Gastroesophageal sphincter (tissue), 4 donors: ENCODE data around the gene TUBGCP6. TPM values are rescaled to one million over a fixed set of nuclear protein-coding genes. Genes with fewer than 3 reads are reported as not detected.

Source experiments
- ATAC-seq: fragments of 150-250 bp; one replicate; pipeline ENCODE4 v1.9.1; 2016; ENCODE audit warnings: mild to moderate bottlenecking, moderate library complexity
- H3K27ac ChIP-seq, 4 donors: fragments of 200-600 bp; sonication (generic) in 3 of 4; 1 replicate in 3 of 4; 2 replicates in 1 of 4; pipeline ENCODE4 v1.5.1; 2016 to 2019
- H3K27me3 ChIP-seq: fragments of 200-600 bp; sonication (generic); one replicate; pipeline ENCODE4 v1.5.1; 2019
- H3K36me3 ChIP-seq, 2 donors: fragments of 200-600 bp; sonication (generic); one replicate each; pipeline ENCODE4 v1.5.1; 2019; ENCODE audit warnings: control low read depth in 1 of 2
- H3K4me1 ChIP-seq, 3 donors: fragments of 200-600 bp; sonication (generic); 1 replicate in 2 of 3; 2 replicates in 1 of 3; pipeline ENCODE4 v1.5.1; 2016 to 2019; ENCODE audit warnings: control low read depth in 2 of 3
- H3K4me3 ChIP-seq, 2 donors: fragments of 200-600 bp; sonication (generic); one replicate each; pipeline ENCODE4 v1.5.1; 2019; ENCODE audit warnings: mild to moderate bottlenecking in 1 of 2, moderate library complexity in 1 of 2
- H3K9me3 ChIP-seq, 3 donors: fragments of 200-600 bp; sonication (generic); one replicate each; pipeline ENCODE4 v1.5.1; 2017 to 2019; ENCODE audit warnings: control low read depth in 2 of 3
- EP300 ChIP-seq: sonication (generic); formaldehyde crosslinking; IDR thresholded peaks from one replicate; pipeline ENCODE4 v1.6.1; 2017; ENCODE audit warnings: antibody characterized with exemption, mild to moderate bottlenecking
- POLR2A ChIP-seq, 2 donors: fragments of 450-650 bp; IDR thresholded peaks; one replicate each; pipeline ENCODE4 v1.6.1; 2017; ENCODE audit warnings: antibody characterized with exemption in 2 of 2, mild to moderate bottlenecking in 2 of 2, moderate library complexity in 1 of 2
- POLR2AphosphoS5 ChIP-seq: sonication (generic); formaldehyde crosslinking; IDR thresholded peaks from one replicate; pipeline ENCODE4 v1.6.1; 2017; ENCODE audit warnings: antibody characterized with exemption
- WGBS, 2 donors: methylation state at CpG; one replicate each; pipeline ENCODE4 v1.1.5; 2018; ENCODE audit warnings: low coverage in 1 of 2; 5-methylcytosine and 5-hydroxymethylcytosine counted together
- total RNA-seq, 4 donors: library from RNA; depleted of rRNA; stranded (reverse); fragments of >200 nt; gene quantifications; one replicate each; pipeline ENCODE4 v1.1.0, GENCODE V29; 2016
- TF ChIP-seq, protein P1 (sequence below), 4 experiments: fragments of 200-600 bp in 2 of 4; fragments of 450-650 bp in 2 of 4; sonication (generic) in 1 of 4; IDR thresholded peaks; one replicate each; pipeline ENCODE4 v1.5.1; 2017 to 2019; ENCODE audit warnings: antibody characterized with exemption in 4 of 4, mild to moderate bottlenecking in 2 of 4, moderate library complexity in 2 of 4

Gene TUBGCP6
- total RNA-seq, 4 donors from 2014 or later: 26.1 to 48.3 (median 37.4) TPM

DNA sequence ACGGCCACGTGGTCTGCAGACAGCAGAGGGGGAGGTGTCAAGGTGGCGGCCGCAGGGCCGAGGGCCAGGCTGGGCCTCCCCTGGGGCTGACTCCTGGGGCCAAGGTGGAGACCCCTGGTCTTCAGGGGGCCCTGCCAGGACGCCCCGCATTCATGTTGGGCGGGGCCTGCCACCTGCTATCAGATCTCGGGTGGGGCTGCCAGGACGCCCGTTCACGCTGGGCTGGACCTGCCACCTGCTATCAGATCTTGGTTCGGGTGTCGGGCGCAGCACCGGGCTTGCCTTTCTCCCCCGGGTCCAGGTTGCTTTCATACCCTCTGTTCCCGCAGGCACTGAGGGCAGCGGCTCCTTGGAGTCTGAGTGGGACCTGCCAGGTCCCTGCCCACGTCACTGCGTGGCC lies 41.5 kb upstream of the TUBGCP6 start:
- ATAC-seq: no peak
- no CpG with 5 or more reads among the region's 21 CpGs for WGBS, 2 donors
- Histone ChIP-seq H3K4me1 (peaks cover 0 to 35% (median 0%) of the 10 kb centered on the region in 3 donors), H3K27ac (no peak overlapping the region), H3K36me3 (peaks cover 0 to 97% of the 10 kb centered on the region in 2 donors), H3K27me3 (no peaks in the 10 kb centered on the region), H3K4me3 (no peak overlapping the region), H3K9me3 (no peaks in the 10 kb centered on the region)
- TF ChIP-seq EP300 (no peak), POLR2AphosphoS5 (no peak), POLR2A (IDR thresholded peaks at IDR 0.05) (no peak)
- TF ChIP-seq, protein P1, sequence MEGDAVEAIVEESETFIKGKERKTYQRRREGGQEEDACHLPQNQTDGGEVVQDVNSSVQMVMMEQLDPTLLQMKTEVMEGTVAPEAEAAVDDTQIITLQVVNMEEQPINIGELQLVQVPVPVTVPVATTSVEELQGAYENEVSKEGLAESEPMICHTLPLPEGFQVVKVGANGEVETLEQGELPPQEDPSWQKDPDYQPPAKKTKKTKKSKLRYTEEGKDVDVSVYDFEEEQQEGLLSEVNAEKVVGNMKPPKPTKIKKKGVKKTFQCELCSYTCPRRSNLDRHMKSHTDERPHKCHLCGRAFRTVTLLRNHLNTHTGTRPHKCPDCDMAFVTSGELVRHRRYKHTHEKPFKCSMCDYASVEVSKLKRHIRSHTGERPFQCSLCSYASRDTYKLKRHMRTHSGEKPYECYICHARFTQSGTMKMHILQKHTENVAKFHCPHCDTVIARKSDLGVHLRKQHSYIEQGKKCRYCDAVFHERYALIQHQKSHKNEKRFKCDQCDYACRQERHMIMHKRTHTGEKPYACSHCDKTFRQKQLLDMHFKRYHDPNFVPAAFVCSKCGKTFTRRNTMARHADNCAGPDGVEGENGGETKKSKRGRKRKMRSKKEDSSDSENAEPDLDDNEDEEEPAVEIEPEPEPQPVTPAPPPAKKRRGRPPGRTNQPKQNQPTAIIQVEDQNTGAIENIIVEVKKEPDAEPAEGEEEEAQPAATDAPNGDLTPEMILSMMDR (IDR thresholded peaks at IDR 0.05): no peak

DNA sequence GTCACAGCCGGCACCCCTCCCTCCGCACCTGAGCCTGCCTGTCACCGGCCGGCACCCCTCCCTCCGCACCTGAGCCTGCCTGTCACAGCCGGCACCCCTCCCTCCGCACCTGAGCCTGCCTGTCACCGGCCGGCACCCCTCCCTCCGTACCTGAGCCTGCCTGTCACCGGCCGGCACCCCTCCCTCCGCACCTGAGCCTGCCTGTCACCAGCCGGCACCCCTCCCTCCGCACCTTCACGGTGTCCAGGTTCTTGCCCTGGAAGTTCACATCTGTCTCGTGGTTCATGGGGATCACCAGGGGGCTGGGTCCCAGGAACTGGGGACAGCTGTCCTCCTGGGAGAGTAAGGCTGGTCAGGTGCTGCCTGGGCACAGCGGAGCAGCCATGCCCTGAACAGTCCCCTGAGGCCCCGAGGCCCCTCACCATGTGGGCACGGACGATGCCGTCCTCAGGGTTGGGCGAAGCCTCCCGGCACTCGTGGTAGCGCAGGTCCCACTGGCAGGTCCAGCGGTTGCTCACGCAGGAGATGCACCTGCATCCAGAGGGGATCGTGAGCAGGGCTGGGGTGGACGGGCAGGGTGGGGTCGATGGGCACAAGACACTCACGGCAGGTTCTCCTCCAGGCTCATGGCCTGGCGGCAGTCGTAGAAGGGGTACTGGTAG lies 40.9 kb upstream of the TUBGCP6 start:
- no peaks in the 10 kb centered on the region for H3K27me3 ChIP-seq
- 75 to 100% methylated on average over 2 to 5 of the region's 34 CpGs for WGBS, 2 donors
- H3K4me1 ChIP-seq: peaks cover 0 to 35% (median 0%) of the 10 kb centered on the region in 3 donors
- H3K36me3 ChIP-seq: peaks cover 0 to 97% of the 10 kb centered on the region in 2 donors
- no peak for ATAC-seq
- H3K9me3 ChIP-seq: no peaks in the 10 kb centered on the region
- H3K4me3 ChIP-seq: no peak overlapping the region
- no peak overlapping the region for H3K27ac ChIP-seq
- TF ChIP-seq, protein P1 (IDR thresholded peaks at IDR 0.05): no peak
- no peak for TF ChIP-seq POLR2AphosphoS5
- TF ChIP-seq POLR2A (IDR thresholded peaks at IDR 0.05): no peak
- TF ChIP-seq EP300: no peak

DNA sequence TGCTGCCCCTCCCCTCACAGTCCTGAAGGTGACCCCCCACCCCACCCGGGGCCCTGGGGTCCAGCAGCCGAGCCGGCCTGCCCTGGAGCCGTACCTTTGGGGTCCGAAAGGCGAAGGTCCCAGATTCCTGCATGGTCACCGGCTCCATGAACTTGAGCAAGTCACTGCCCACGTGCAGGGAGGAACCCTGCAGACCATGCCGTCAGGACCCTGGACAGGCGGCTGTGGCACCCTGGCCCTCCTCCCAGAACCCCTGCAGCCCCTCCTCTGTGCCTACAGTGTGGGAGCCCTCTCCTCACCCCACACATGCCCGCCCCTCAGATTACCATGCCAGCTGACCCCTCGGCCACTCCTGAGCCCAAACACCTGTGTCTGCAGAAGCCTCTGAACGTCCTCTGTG lies 39.7 kb upstream of the TUBGCP6 start:
- Histone ChIP-seq H3K27ac (no peak overlapping the region), H3K36me3 (peaks cover 0 to 97% of the 10 kb centered on the region in 2 donors), H3K27me3 (no peaks in the 10 kb centered on the region), H3K4me1 (peaks cover 0 to 26% (median 0%) of the 10 kb centered on the region in 3 donors), H3K9me3 (no peaks in the 10 kb centered on the region), H3K4me3 (no peak overlapping the region)
- no peak for TF ChIP-seq POLR2A (IDR thresholded peaks at IDR 0.05)
- no peak for TF ChIP-seq EP300
- TF ChIP-seq POLR2AphosphoS5: no peak
- TF ChIP-seq, protein P1 (IDR thresholded peaks at IDR 0.05): no peak
- ATAC-seq: no peak
- 80% methylated on average over 1 of the region's 13 CpGs; no CpG with 5 or more reads in 1 of the 2 donors for WGBS, 2 donors

DNA sequence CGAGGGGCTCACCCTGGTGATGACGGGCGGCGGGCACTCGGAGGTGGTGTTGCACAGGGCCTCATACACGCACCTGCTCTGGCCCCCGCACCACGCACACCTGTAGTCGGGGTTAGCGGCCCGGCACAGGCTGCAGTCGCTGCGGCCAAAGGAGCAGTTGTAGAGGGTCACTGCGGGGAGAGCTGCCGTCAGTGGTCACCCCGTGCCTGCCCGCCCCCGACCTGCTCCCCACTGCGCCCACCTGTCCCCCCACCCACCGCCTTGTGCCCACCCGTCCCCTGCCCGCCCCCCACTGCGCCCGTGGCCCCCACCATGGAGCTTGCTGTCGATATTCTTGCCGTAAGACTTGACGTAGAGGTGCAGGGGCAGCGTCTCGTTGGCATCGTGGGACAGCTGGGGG lies 39.0 kb upstream of the TUBGCP6 start:
- H3K9me3 ChIP-seq: no peaks in the 10 kb centered on the region
- H3K36me3 ChIP-seq: peaks cover 0 to 97% of the 10 kb centered on the region in 2 donors
- ATAC-seq: no peak
- no peak for TF ChIP-seq POLR2AphosphoS5
- no peak overlapping the region for H3K4me3 ChIP-seq
- WGBS, 2 donors: 90% methylated on average over 12 of the region's 30 CpGs; no CpG with 5 or more reads in 1 of the 2 donors
- H3K27ac ChIP-seq: no peak overlapping the region
- peaks cover 0 to 23% (median 0%) of the 10 kb centered on the region in 3 donors for H3K4me1 ChIP-seq
- H3K27me3 ChIP-seq: no peaks in the 10 kb centered on the region

DNA sequence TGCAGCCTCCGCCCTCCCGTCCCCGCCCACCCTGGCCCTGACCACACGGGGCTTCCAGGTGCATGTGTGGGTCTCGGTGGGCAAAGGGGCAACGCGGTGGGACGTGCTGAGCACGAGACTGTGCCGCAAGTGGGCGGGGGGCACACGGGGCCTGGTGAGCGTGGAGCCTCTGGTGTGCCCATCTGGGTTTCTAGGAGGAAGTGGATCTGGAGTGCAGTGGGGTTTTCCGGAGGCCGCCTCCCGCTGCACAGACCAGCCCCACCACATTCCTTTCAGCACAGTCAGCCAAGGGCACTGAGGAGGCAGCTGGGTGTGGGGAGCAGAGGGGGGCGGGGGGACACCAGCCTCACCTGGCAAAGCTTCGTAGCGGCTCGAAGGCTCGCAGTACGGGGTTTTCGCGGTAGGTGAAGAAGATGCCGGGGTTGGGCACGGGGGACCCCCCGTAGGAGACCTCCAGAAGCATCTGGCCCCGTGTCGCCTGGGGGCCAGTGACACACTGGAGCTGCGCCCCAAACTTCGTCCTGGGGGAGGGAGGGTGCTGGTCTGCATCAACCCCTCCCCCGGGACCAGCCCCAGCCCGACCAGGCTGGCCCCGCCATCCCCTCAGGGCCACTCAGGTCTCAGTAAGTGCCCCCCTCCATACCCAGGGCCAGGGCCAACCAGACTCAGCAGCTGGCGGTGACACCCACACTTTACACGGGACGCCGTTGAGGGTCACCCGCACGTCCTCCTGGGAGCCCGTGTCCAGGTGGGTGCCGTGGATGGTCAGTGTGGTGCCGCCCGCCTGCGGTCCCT lies 37.7 kb upstream of the TUBGCP6 start:
- peak overlapping the region in 3 of 4 donors; percentile 41 to 48 (median 43) for H3K27ac ChIP-seq
- peak; percentile 34 for ATAC-seq
- H3K4me1 ChIP-seq: peaks cover 0 to 13% (median 0%) of the 10 kb centered on the region in 3 donors
- H3K9me3 ChIP-seq: no peaks in the 10 kb centered on the region
- TF ChIP-seq, protein P1 (IDR thresholded peaks at IDR 0.05): no peak
- TF ChIP-seq POLR2AphosphoS5: no peak
- no peak for TF ChIP-seq POLR2A (IDR thresholded peaks at IDR 0.05)
- no peak for TF ChIP-seq EP300
- H3K36me3 ChIP-seq: peaks cover 0 to 97% of the 10 kb centered on the region in 2 donors
- H3K4me3 ChIP-seq: no peak overlapping the region
- WGBS, 2 donors: 81% methylated on average over 11 of the region's 45 CpGs; no CpG with 5 or more reads in 1 of the 2 donors
- no peaks in the 10 kb centered on the region for H3K27me3 ChIP-seq
